Endothelial cell of umbilical vein (primary cell): ENCODE measurements around the gene KMT5C.

ENCODE experiments used
- JUN ChIP-seq: IDR thresholded peaks from 2 replicates; pipeline ENCODE4 v1.6.1; 2011; ENCODE audit warnings: borderline replicate concordance, low read depth; ENCODE audit not compliant: insufficient read length, insufficient read depth
- POLR2AphosphoS5 ChIP-seq: IDR thresholded peaks from 2 replicates; pipeline ENCODE4 v1.6.1; 2012; ENCODE audit warnings: low read depth, mild to moderate bottlenecking, control low read depth, low read length, moderate library complexity; ENCODE audit not compliant: insufficient read depth
- TF ChIP-seq, protein P1 (sequence below), 2 donors: IDR thresholded peaks; 1 replicate in 1 of 2; 2 replicates in 1 of 2; pipeline ENCODE4 v1.5.1; 2011; ENCODE audit warnings: low read length in 2 of 2, mild to moderate bottlenecking in 2 of 2, moderate library complexity in 2 of 2, control low read depth in 1 of 2, inconsistent platforms in 1 of 2, low read depth in 1 of 2; ENCODE audit not compliant: insufficient read depth in 1 of 2; ENCODE audit errors: extremely low read depth in 1 of 2

DNA sequence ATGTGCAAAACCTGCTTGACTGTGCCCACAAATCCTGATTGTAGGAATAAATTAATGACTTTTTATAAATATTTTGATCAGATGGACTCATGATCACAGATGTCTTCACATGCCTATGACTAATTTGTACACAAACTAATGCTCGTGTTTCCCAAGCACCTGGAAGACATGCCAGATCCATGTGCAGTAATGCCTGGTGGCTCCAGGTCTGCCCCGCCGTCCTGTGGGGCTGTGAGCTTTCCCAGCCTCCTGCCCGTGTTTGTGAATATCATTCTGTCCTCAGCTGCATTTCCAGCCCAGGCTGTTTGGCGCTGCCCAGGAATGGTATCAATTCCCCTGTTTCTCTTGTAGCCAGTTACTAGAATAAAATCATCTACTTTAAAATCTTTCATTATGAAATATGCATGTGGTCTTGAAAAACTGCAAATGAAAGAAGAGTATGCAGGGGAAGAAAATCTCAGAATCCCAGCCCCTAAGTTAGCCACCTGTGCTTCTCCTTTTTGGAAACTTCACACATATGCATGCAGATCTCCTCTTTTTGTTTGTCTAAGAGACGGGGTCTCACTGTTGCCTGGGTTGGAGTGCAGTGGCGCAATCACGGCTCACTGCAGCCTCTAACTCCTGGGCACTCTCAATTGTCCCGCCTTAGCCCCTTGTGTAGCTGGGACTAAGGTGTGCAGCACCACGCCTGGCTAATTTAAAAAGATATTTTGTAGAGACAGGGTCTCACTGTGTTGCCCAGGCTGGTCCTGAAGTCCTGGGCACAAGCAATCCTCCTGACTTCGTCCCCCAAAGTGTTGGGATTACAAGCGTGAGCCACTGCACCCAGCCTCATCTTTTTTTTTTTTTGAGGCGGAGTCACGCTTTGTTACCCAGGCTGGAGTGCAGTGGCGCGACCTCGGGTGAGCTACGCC lies 52.3 kb downstream of the KMT5C start:
- no peak for TF ChIP-seq JUN
- TF ChIP-seq, protein P1, sequence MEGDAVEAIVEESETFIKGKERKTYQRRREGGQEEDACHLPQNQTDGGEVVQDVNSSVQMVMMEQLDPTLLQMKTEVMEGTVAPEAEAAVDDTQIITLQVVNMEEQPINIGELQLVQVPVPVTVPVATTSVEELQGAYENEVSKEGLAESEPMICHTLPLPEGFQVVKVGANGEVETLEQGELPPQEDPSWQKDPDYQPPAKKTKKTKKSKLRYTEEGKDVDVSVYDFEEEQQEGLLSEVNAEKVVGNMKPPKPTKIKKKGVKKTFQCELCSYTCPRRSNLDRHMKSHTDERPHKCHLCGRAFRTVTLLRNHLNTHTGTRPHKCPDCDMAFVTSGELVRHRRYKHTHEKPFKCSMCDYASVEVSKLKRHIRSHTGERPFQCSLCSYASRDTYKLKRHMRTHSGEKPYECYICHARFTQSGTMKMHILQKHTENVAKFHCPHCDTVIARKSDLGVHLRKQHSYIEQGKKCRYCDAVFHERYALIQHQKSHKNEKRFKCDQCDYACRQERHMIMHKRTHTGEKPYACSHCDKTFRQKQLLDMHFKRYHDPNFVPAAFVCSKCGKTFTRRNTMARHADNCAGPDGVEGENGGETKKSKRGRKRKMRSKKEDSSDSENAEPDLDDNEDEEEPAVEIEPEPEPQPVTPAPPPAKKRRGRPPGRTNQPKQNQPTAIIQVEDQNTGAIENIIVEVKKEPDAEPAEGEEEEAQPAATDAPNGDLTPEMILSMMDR (IDR thresholded peaks at IDR 0.05; ENCODE audit: extremely low read depth in 1 of 2, insufficient read depth in 1 of 2, low read depth in 1 of 2, low read length in 2 of 2), result no peak
- TF ChIP-seq POLR2AphosphoS5, result no peak
